BJ (cell line): ENCODE data around the gene EGLN3. TPM values are rescaled to one million over a fixed set of nuclear protein-coding genes. Genes with fewer than 3 reads are reported as not detected.

ENCODE experiments used
- CTCF ChIA-PET: fragments of 350-600 bp; formaldehyde crosslinking; extraction: SDS; loops from one replicate; lab custom pipeline; 2021; ENCODE audit warnings: antibody characterized with exemption, inconsistent platforms; lab: Yijun Ruan, JAX
- POLR2A ChIA-PET: fragments of 300-600 bp; sonication (Branson Sonifier 250); formaldehyde crosslinking; extraction: SDS; loops from one replicate; lab custom pipeline; 2021; ENCODE audit warnings: antibody characterized with exemption; lab: Charles Lee
- DNase-seq: peaks from one replicate; pipeline ENCODE4 v3.0.0-alpha.2; 2011; ENCODE audit warnings: low read depth
- H3K27me3 ChIP-seq: 2 replicates; pipeline ENCODE4 v1.6.0; 2011; ENCODE audit warnings: low read length; ENCODE audit not compliant: control insufficient read depth, insufficient read depth
- H3K36me3 ChIP-seq: 2 replicates; pipeline ENCODE4 v1.5.1; 2011; ENCODE audit warnings: low read length; ENCODE audit not compliant: control insufficient read depth, insufficient read depth
- H3K4me3 ChIP-seq: 2 replicates; pipeline ENCODE4 v1.5.1; 2011; ENCODE audit warnings: low read depth, mild to moderate bottlenecking, control low read depth, low read length
- polyA plus RNA-seq: library from polyadenylated mRNA; depleted of rRNA; stranded (reverse); fragments of >200 nt; gene quantifications from 2 replicates; pipeline ENCODE4 v1.2.3, GENCODE V29; 2011
- TF ChIP-seq, protein P1 (sequence below): IDR thresholded peaks from 2 replicates; pipeline ENCODE4 v1.5.1; 2011; ENCODE audit warnings: low read depth, mild to moderate bottlenecking, control low read depth, inconsistent platforms, low read length, moderate library complexity; ENCODE audit not compliant: insufficient read depth

Gene EGLN3
- polyA plus RNA-seq, 1 experiment = 0.15 TPM

DNA sequence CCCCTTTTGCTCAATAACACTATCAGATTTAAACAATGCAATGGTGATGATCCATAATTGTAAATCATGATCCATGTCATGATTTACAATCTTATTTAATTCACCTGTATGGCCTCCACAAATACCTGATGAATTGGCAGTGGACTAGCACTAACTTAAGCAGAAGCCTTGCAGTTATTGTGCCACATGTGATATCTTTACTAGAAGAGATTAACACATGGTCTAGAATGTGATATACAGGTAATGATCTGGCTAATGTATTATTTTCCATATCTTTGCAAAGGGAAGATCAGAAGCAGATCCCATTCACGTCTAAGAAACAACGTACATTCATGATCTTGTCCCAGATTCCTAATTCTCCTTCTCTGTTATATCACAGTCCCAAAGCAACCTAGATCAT is 66.0 kb downstream of the EGLN3 start:
- no peaks in the 10 kb centered on the region for H3K36me3 ChIP-seq
- CTCF ChIA-PET = no interaction called here
- POLR2A ChIA-PET = no interaction called here
- H3K4me3 ChIP-seq = no peak overlapping the region
- H3K27me3 ChIP-seq = no peaks in the 10 kb centered on the region
- TF ChIP-seq, protein P1, sequence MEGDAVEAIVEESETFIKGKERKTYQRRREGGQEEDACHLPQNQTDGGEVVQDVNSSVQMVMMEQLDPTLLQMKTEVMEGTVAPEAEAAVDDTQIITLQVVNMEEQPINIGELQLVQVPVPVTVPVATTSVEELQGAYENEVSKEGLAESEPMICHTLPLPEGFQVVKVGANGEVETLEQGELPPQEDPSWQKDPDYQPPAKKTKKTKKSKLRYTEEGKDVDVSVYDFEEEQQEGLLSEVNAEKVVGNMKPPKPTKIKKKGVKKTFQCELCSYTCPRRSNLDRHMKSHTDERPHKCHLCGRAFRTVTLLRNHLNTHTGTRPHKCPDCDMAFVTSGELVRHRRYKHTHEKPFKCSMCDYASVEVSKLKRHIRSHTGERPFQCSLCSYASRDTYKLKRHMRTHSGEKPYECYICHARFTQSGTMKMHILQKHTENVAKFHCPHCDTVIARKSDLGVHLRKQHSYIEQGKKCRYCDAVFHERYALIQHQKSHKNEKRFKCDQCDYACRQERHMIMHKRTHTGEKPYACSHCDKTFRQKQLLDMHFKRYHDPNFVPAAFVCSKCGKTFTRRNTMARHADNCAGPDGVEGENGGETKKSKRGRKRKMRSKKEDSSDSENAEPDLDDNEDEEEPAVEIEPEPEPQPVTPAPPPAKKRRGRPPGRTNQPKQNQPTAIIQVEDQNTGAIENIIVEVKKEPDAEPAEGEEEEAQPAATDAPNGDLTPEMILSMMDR = no peak
- DNase-seq = no peak

DNA sequence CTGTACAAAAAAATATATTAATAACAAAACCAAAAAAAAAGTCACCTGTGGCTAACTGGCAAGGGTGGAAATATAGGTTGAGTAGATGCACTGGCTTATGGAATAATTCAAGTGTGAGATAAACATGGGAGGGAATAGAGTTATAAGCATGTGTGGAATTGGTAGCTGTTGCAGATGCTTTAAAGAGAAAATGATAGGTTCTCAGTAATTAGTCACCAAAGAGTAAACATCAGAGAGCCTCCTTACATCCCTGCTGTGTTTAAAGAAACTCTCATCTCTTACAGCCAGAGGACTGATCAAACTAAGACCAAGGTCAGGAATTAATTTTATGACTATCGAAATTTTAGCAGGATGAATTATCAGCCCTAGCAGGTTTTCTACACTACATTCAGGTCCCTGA is 70.5 kb downstream of the EGLN3 start:
- Histone ChIP-seq H3K27me3 (no peaks in the 10 kb centered on the region), H3K4me3 (no peak overlapping the region), H3K36me3 (no peaks in the 10 kb centered on the region)
- CTCF ChIA-PET = interaction anchor here (1.5 kb wide), 1 partner anchor 9 kb away, joined by 3 read pairs; no protein-coding TSS in a partner anchor
- no peak for DNase-seq
- POLR2A ChIA-PET = no interaction called here
- TF ChIP-seq, protein P1 = no peak

DNA sequence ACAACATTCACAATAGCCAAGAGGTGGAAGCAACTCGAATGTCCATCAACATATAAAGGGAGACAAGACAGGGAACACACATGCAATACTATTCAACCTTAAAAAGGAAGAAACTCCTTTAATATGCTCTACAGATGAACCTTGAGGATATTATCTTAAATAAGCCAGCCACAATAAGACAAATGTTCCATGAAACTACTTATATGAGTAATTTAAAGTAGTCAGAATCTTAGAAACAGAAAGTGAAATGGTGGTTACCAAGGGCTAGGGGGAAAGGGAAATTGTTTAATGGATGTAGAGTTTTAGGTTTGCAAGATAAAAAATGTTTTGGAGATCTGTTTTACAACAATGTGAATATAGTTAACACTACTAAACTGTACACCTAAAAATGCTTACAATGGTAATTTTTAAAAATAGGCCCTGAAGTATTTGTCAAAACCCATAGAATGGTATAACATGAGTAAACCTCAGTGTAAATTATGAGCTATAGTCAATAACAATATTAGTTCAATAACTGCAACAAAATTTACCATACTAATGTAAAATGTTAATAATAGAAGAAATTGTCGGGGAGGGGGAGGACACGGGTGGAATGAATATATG is 71.1 kb downstream of the EGLN3 start:
- ChIA-PET POLR2A (no interaction called here), CTCF (interaction anchor here (1.5 kb wide), 1 partner anchor 10 kb away, joined by 3 read pairs; no protein-coding TSS in a partner anchor)
- H3K27me3 ChIP-seq = no peaks in the 10 kb centered on the region
- TF ChIP-seq, protein P1 = no peak
- no peak for DNase-seq
- no peaks in the 10 kb centered on the region for H3K36me3 ChIP-seq
- no peak overlapping the region for H3K4me3 ChIP-seq

DNA sequence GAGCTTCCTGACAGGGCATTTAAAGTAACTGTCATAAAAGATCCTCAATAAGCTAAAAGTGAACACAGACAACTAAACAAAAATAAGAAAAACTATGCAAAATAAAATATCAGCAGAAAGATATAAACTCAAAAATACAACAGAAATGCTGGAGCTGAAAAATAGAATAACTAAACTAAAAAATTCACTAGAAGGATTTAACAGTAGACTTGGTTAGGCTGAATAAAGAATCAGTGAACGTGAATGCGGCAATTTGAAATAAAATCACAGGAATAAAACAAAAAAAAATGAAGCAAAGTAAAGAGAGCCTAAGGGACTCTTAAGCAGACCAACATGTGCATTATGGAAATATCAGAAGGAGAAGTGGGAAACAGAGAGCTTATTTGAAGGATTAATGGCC is 74.6 kb downstream of the EGLN3 start:
- CTCF ChIA-PET = interaction anchor here (0.6 kb wide), 1 partner anchor 26 kb away, joined by 4 read pairs; no protein-coding TSS in a partner anchor
- Histone ChIP-seq H3K27me3 (no peaks in the 10 kb centered on the region), H3K36me3 (no peaks in the 10 kb centered on the region), H3K4me3 (no peak overlapping the region)
- no peak for DNase-seq
- TF ChIP-seq, protein P1 = no peak
- POLR2A ChIA-PET = no interaction called here
